Measurements from ENCODE around the gene LRRC7. TPM values are rescaled to one million over a fixed set of nuclear protein-coding genes. Genes with fewer than 3 reads are reported as not detected.

LRRC7 gene
- total and polyA plus RNA-seq, 2 donors, result 0.09 to 0.21 TPM

DNA sequence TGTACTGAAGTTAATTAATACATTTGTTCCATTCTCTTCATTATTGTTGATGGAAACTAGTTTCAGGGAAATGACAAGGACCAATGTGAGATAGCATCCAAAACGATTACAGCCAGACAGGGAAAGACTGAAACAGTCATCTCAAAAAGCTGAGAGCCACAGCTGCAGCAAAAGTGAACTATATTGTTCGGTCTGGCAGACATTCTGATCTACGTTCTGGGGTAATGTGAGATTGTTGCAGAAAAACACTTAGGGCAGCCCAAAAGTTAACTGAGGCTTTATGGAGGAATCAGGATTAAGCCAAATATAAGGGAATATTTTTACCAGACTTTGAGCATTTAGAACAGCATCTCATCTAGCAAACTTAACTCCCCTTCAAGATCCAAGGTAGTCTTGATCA lies 524.8 kb downstream of the LRRC7 start:
- no peaks in the 10 kb centered on the region for H3K36me3 ChIP-seq (ENCODE audit: control insufficient read depth in 2 of 2, insufficient read depth in 2 of 2, low read length in 1 of 2)
- no peaks in the 10 kb centered on the region for H3K9me3 ChIP-seq (ENCODE audit: control insufficient read depth in 2 of 2, insufficient read depth in 1 of 2, low read length in 1 of 2)
- no peaks in the 10 kb centered on the region for H3K27me3 ChIP-seq (ENCODE audit: control insufficient read depth in 2 of 2, insufficient read depth in 1 of 2, low read length in 1 of 2)
- no peak overlapping the region for H3K27ac ChIP-seq (ENCODE audit: low read depth in 1 of 2, low read length in 1 of 2)
- no peak for DNase-seq (ENCODE audit: low read depth in 6 of 9, low spot score in 9 of 9)
- H3K4me3 ChIP-seq (ENCODE audit: low read length in 2 of 2), result no peak overlapping the region
- H3K4me1 ChIP-seq (ENCODE audit: control insufficient read depth in 2 of 2, insufficient read depth in 2 of 2, low read length in 2 of 2), result no peaks in the 10 kb centered on the region
- 89% methylated on average over 3 of the region's 3 CpGs for WGBS

DNA sequence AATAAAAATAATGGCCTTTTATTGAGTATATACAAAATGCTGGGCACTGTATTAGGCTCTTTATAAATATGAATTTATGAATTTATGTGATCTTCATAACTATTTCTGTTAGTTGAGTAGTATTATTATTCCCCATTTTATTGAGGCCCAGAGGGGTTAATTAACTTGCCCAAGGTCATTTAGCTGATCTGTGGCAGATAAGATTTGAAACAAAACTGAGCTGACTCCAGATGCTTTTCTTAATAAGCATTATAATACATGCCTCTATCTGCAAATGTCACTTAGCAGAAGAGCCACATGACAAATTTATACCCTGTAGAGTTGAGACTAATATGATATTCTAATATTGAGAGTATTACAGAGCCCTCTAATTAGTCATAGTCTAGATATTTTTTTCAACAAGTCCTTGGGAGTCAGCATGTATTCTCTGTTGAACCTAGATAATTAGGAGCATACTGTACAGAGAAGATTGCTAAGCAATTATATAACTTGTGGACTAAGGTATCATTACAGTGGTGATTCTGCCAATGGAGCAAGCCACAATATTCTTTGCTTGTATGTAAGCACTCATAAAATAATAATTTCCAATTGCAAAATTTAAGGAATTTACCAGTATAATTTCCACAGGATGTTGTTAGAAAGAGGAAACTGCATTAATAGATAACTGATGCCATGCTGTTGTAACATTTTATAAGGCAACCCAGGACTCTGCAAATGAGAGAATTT lies 525.7 kb downstream of the LRRC7 start:
- DNase-seq (ENCODE audit: low read depth in 6 of 9, low spot score in 9 of 9), result no peak
- no peaks in the 10 kb centered on the region for H3K4me1 ChIP-seq (ENCODE audit: control insufficient read depth in 2 of 2, insufficient read depth in 2 of 2, low read length in 2 of 2)
- no peaks in the 10 kb centered on the region for H3K36me3 ChIP-seq (ENCODE audit: control insufficient read depth in 2 of 2, insufficient read depth in 2 of 2, low read length in 1 of 2)
- no peak overlapping the region for H3K27ac ChIP-seq (ENCODE audit: low read depth in 1 of 2, low read length in 1 of 2)
- H3K4me3 ChIP-seq (ENCODE audit: low read length in 2 of 2), result no peak overlapping the region
- H3K9me3 ChIP-seq (ENCODE audit: control insufficient read depth in 2 of 2, insufficient read depth in 1 of 2, low read length in 1 of 2), result no peaks in the 10 kb centered on the region
- no peaks in the 10 kb centered on the region for H3K27me3 ChIP-seq (ENCODE audit: control insufficient read depth in 2 of 2, insufficient read depth in 1 of 2, low read length in 1 of 2)

DNA sequence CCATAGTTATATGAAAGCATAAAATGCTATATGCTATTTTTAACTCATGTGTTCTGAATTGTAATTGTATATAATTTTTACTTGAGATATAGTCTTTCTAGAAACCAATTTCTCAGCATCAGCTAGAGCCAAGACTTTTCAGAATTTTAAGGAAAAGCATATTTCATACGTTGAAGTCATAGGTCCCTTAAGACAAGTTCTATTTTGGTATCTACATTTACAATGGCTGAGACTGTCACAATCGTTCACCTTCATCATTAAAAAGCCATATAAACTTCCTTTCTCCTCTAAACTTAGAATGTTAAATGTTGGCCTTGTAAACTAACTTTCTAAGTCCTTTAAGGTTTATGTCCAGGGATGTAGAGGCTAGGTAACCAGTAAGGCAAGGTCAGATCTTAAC lies 533.5 kb downstream of the LRRC7 start:
- no peak for DNase-seq (ENCODE audit: low read depth in 6 of 9, low spot score in 9 of 9)
- H3K4me1 ChIP-seq (ENCODE audit: control insufficient read depth in 2 of 2, insufficient read depth in 2 of 2, low read length in 2 of 2), result no peaks in the 10 kb centered on the region
- no peak overlapping the region for H3K4me3 ChIP-seq (ENCODE audit: low read length in 2 of 2)
- WGBS, result 90% methylated on average over 2 of the region's 2 CpGs
- H3K9me3 ChIP-seq (ENCODE audit: control insufficient read depth in 2 of 2, insufficient read depth in 1 of 2, low read length in 1 of 2), result no peaks in the 10 kb centered on the region
- H3K27me3 ChIP-seq (ENCODE audit: control insufficient read depth in 2 of 2, insufficient read depth in 1 of 2, low read length in 1 of 2), result no peaks in the 10 kb centered on the region
- H3K27ac ChIP-seq (ENCODE audit: low read depth in 1 of 2, low read length in 1 of 2), result no peak overlapping the region
- no peaks in the 10 kb centered on the region for H3K36me3 ChIP-seq (ENCODE audit: control insufficient read depth in 2 of 2, insufficient read depth in 2 of 2, low read length in 1 of 2)

DNA sequence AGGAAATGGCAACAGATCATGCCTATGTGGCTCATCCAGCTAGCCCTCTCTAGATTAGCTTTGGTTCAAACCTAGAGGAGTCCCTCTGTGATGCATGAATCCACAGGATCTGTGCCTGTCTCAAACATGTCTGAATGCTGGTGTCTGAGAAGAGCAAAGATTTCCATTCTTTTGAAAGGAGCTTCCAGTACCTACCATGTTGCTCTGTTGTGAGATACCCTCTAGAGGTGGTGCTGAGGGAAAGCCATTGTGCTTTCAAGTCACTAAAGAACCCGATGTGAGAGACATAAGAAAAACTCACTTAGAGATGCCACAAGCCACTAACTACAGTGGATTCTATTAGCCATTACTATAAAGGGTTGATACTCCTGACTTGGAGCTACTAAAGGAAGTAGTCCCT lies 534.1 kb downstream of the LRRC7 start:
- 90% methylated on average over 1 of the region's 1 CpG for WGBS
- H3K27me3 ChIP-seq (ENCODE audit: control insufficient read depth in 2 of 2, insufficient read depth in 1 of 2, low read length in 1 of 2), result no peaks in the 10 kb centered on the region
- DNase-seq (ENCODE audit: low read depth in 6 of 9, low spot score in 9 of 9), result no peak
- H3K36me3 ChIP-seq (ENCODE audit: control insufficient read depth in 2 of 2, insufficient read depth in 2 of 2, low read length in 1 of 2), result no peaks in the 10 kb centered on the region
- no peak overlapping the region for H3K27ac ChIP-seq (ENCODE audit: low read depth in 1 of 2, low read length in 1 of 2)
- no peaks in the 10 kb centered on the region for H3K4me1 ChIP-seq (ENCODE audit: control insufficient read depth in 2 of 2, insufficient read depth in 2 of 2, low read length in 2 of 2)
- H3K9me3 ChIP-seq (ENCODE audit: control insufficient read depth in 2 of 2, insufficient read depth in 1 of 2, low read length in 1 of 2), result no peaks in the 10 kb centered on the region
- H3K4me3 ChIP-seq (ENCODE audit: low read length in 2 of 2), result no peak overlapping the region

DNA sequence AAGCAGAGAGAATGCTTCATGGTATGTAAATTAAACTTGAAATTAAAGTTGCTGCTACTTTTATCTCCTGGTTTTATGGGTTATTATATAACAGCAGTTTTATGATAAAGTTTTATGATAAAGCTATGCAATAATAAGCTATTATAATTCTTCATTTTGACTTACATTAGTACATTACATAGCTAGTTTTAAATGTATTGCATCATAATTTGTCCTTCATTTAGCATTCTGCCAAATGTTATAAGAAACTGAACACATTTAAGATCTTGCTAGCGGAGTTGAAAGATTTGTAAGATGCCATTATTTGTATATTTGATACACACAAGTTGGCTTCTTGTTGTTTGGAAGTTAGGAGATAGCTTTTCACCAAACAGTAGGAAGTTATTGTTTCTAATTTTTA lies 536.0 kb downstream of the LRRC7 start:
- Histone ChIP-seq H3K27ac (ENCODE audit: low read depth in 1 of 2, low read length in 1 of 2) (no peak overlapping the region), H3K4me3 (ENCODE audit: low read length in 2 of 2) (no peak overlapping the region), H3K36me3 (ENCODE audit: control insufficient read depth in 2 of 2, insufficient read depth in 2 of 2, low read length in 1 of 2) (no peaks in the 10 kb centered on the region), H3K9me3 (ENCODE audit: control insufficient read depth in 2 of 2, insufficient read depth in 1 of 2, low read length in 1 of 2) (no peaks in the 10 kb centered on the region), H3K27me3 (ENCODE audit: control insufficient read depth in 2 of 2, insufficient read depth in 1 of 2, low read length in 1 of 2) (no peaks in the 10 kb centered on the region), H3K4me1 (ENCODE audit: control insufficient read depth in 2 of 2, insufficient read depth in 2 of 2, low read length in 2 of 2) (no peaks in the 10 kb centered on the region)
- DNase-seq (ENCODE audit: low read depth in 6 of 9, low spot score in 9 of 9), result no peak
- WGBS, result 95% methylated on average over 1 of the region's 1 CpG

DNA sequence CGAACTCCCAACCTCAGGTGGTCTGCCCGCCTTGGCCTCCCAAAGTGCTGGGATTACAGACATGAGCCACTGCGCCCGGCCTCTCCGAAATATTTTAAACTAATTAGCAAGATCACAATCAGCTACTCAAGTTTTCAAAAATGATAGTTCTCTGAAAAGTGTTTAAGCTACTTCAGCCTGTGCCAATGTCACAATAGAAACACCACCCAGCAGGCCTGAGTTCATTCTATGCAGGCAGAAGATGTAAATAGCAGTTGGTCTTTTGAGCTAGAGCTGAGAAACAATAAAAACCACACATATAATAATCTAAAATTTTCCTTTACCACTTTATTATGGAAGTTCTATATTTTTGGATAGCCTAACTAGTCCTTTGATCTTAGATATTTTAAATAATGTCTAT lies 541.5 kb downstream of the LRRC7 start:
- H3K4me1 ChIP-seq (ENCODE audit: control insufficient read depth in 2 of 2, insufficient read depth in 2 of 2, low read length in 2 of 2), result no peaks in the 10 kb centered on the region
- no peak overlapping the region for H3K4me3 ChIP-seq (ENCODE audit: low read length in 2 of 2)
- 96% methylated on average over 5 of the region's 5 CpGs for WGBS
- H3K9me3 ChIP-seq (ENCODE audit: control insufficient read depth in 2 of 2, insufficient read depth in 1 of 2, low read length in 1 of 2), result no peaks in the 10 kb centered on the region
- DNase-seq (ENCODE audit: low read depth in 6 of 9, low spot score in 9 of 9), result no peak
- no peak overlapping the region for H3K27ac ChIP-seq (ENCODE audit: low read depth in 1 of 2, low read length in 1 of 2)
- H3K36me3 ChIP-seq (ENCODE audit: control insufficient read depth in 2 of 2, insufficient read depth in 2 of 2, low read length in 1 of 2), result no peaks in the 10 kb centered on the region
- H3K27me3 ChIP-seq (ENCODE audit: control insufficient read depth in 2 of 2, insufficient read depth in 1 of 2, low read length in 1 of 2), result no peaks in the 10 kb centered on the region

DNA sequence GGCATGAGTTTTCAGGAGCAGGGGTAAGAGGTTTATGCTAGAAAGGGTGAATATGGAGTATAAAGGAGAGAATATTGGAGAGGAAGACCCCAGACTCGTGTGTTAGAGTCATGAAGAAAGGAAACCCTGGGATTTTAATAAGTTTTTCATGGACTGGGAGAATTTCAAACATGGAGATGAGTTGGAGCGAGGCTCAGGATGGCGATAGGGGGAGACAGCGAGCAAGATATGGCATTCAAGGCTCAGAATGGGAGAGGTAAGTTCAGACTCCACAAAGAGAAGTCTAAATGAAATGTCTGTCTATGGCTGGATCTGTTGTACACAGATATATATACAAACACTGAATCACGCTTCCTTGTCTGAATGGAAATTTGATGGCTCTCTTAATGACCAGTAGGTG lies 545.1 kb downstream of the LRRC7 start:
- Histone ChIP-seq H3K36me3 (ENCODE audit: control insufficient read depth in 2 of 2, insufficient read depth in 2 of 2, low read length in 1 of 2) (no peaks in the 10 kb centered on the region), H3K9me3 (ENCODE audit: control insufficient read depth in 2 of 2, insufficient read depth in 1 of 2, low read length in 1 of 2) (no peaks in the 10 kb centered on the region), H3K27me3 (ENCODE audit: control insufficient read depth in 2 of 2, insufficient read depth in 1 of 2, low read length in 1 of 2) (no peaks in the 10 kb centered on the region), H3K27ac (ENCODE audit: low read depth in 1 of 2, low read length in 1 of 2) (no peak overlapping the region), H3K4me3 (ENCODE audit: low read length in 2 of 2) (no peak overlapping the region), H3K4me1 (ENCODE audit: control insufficient read depth in 2 of 2, insufficient read depth in 2 of 2, low read length in 2 of 2) (no peaks in the 10 kb centered on the region)
- 91% methylated on average over 5 of the region's 5 CpGs for WGBS
- DNase-seq (ENCODE audit: low read depth in 6 of 9, low spot score in 9 of 9), result no peak

DNA sequence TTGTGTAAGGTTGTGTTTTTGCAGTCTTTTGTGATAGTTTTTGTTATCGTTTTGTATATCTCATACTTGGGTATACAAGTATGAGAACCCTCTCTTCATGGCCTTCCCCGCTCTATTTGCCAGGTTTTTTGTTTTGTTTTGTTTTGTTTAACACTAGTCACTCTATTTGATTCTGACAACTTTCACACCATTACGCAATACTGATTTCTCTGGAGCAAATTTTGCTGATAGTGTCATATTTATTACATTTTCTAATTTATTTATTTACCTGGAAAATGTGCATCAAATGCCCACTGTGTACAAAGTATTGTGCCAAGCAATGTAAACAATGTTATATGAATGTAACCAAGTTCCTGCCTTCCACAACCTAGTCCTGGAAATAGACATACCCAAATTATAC lies 547.6 kb downstream of the LRRC7 start:
- H3K27ac ChIP-seq (ENCODE audit: low read depth in 1 of 2, low read length in 1 of 2), result no peak overlapping the region
- WGBS, result 92% methylated on average over 3 of the region's 3 CpGs
- no peaks in the 10 kb centered on the region for H3K9me3 ChIP-seq (ENCODE audit: control insufficient read depth in 2 of 2, insufficient read depth in 1 of 2, low read length in 1 of 2)
- no peak for DNase-seq (ENCODE audit: low read depth in 6 of 9, low spot score in 9 of 9)
- no peaks in the 10 kb centered on the region for H3K4me1 ChIP-seq (ENCODE audit: control insufficient read depth in 2 of 2, insufficient read depth in 2 of 2, low read length in 2 of 2)
- H3K27me3 ChIP-seq (ENCODE audit: control insufficient read depth in 2 of 2, insufficient read depth in 1 of 2, low read length in 1 of 2), result no peaks in the 10 kb centered on the region
- H3K36me3 ChIP-seq (ENCODE audit: control insufficient read depth in 2 of 2, insufficient read depth in 2 of 2, low read length in 1 of 2), result no peaks in the 10 kb centered on the region
- no peak overlapping the region for H3K4me3 ChIP-seq (ENCODE audit: low read length in 2 of 2)

DNA sequence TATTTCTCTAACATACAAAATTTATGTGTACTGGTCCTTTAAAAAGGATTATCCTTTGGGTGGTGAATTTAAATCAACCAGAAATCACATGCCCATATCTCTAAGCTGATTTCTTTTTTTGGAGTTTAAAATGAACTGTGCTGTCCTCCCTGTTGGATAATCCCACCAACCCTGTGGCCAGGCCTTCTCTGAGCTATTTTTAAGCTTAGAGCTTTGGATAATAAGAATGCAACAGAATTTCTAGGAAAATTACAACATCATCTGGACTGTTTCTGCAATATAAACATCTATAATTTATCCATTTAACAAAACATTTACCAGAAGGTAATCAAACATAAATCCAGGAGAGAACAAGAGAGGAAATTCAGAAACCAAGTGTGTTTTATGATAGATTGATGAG lies 549.3 kb downstream of the LRRC7 start:
- no peak for DNase-seq (ENCODE audit: low read depth in 6 of 9, low spot score in 9 of 9)
- Histone ChIP-seq H3K27me3 (ENCODE audit: control insufficient read depth in 2 of 2, insufficient read depth in 1 of 2, low read length in 1 of 2) (no peaks in the 10 kb centered on the region), H3K9me3 (ENCODE audit: control insufficient read depth in 2 of 2, insufficient read depth in 1 of 2, low read length in 1 of 2) (no peaks in the 10 kb centered on the region), H3K4me1 (ENCODE audit: control insufficient read depth in 2 of 2, insufficient read depth in 2 of 2, low read length in 2 of 2) (no peaks in the 10 kb centered on the region), H3K4me3 (ENCODE audit: low read length in 2 of 2) (no peak overlapping the region), H3K27ac (ENCODE audit: low read depth in 1 of 2, low read length in 1 of 2) (no peak overlapping the region), H3K36me3 (ENCODE audit: control insufficient read depth in 2 of 2, insufficient read depth in 2 of 2, low read length in 1 of 2) (no peaks in the 10 kb centered on the region)

DNA sequence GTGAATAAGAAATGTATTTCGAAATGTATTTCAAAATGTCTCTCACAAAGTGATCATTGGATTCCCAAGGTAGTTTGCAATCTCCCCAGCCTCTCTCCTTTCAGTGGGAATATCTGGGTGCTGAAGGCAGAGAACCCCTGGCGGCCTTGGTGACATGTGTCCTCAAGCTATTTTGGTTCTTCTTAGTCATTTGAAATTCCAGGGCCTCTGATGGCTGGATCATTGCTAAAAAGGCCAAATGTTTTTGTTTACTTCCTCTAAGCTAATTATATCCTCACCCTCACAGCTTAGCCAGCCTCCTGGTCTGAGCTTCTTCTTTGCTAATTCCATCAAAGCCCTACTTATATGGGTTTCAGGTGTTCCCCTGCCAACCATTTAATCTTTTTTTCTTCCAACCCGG lies 566.4 kb downstream of the LRRC7 start:
- Histone ChIP-seq H3K36me3 (ENCODE audit: control insufficient read depth in 2 of 2, insufficient read depth in 2 of 2, low read length in 1 of 2) (no peaks in the 10 kb centered on the region), H3K4me1 (ENCODE audit: control insufficient read depth in 2 of 2, insufficient read depth in 2 of 2, low read length in 2 of 2) (no peaks in the 10 kb centered on the region), H3K27me3 (ENCODE audit: control insufficient read depth in 2 of 2, insufficient read depth in 1 of 2, low read length in 1 of 2) (no peaks in the 10 kb centered on the region), H3K9me3 (ENCODE audit: control insufficient read depth in 2 of 2, insufficient read depth in 1 of 2, low read length in 1 of 2) (no peaks in the 10 kb centered on the region), H3K4me3 (ENCODE audit: low read length in 2 of 2) (no peak overlapping the region), H3K27ac (ENCODE audit: low read depth in 1 of 2, low read length in 1 of 2) (no peak overlapping the region)
- 93% methylated on average over 3 of the region's 3 CpGs for WGBS
- DNase-seq (ENCODE audit: low read depth in 6 of 9, low spot score in 9 of 9), result no peak

All from thymus (tissue), 11 donors.